HFF-Myc (cell line): Measurements from ENCODE around the gene PSMB8.

Experiments
- DNase-seq: peaks from one replicate; pipeline ENCODE4 v3.0.0-alpha.2; 2011; ENCODE audit warnings: low read depth; ENCODE audit errors: extremely low read depth
- H3K4me3 ChIP-seq: replicated peaks from 2 replicates; pipeline ENCODE4 v1.5.1; 2011; ENCODE audit warnings: low read depth, mild to moderate bottlenecking, control low read depth, low read length
- TF ChIP-seq, protein P1 (sequence below): IDR thresholded peaks from 2 replicates; pipeline ENCODE4 v1.5.1; 2012; ENCODE audit warnings: mild to moderate bottlenecking, low read depth, low read length, control low read depth; ENCODE audit errors: missing control alignments

Gene PSMB8

DNA sequence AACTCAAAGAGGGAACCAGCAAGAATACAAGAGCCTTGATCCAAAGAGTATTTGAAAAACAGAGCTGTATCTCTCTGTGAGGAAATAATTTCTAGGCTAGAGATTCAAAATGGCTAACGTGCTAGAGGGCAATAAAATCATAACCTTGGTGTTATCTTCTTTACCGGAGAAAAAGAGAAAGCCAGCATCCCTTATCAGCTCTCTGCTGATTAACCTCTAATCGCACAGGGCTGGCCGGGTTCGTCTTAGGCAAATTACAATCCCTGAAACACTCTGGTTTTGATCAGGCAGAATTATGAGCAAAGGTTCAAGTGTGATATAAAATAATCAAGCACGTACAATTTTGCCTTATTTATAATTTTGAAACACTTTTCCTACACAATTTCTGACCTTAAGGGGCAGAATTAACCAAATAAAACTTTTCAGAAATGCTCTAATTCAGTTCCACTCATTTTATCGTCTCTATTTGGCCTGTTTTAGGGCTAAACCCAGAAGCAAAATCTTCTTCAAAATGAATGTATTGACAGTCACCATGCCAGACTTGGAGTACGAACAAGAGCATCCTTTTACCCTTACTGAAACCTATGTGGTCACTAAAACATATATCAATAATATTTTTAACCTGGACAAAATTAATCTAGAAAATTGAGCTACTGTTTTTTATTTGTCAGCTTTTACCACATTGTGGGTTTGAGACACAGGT lies 23.9 kb upstream of the PSMB8 start:
- TF ChIP-seq, protein P1, sequence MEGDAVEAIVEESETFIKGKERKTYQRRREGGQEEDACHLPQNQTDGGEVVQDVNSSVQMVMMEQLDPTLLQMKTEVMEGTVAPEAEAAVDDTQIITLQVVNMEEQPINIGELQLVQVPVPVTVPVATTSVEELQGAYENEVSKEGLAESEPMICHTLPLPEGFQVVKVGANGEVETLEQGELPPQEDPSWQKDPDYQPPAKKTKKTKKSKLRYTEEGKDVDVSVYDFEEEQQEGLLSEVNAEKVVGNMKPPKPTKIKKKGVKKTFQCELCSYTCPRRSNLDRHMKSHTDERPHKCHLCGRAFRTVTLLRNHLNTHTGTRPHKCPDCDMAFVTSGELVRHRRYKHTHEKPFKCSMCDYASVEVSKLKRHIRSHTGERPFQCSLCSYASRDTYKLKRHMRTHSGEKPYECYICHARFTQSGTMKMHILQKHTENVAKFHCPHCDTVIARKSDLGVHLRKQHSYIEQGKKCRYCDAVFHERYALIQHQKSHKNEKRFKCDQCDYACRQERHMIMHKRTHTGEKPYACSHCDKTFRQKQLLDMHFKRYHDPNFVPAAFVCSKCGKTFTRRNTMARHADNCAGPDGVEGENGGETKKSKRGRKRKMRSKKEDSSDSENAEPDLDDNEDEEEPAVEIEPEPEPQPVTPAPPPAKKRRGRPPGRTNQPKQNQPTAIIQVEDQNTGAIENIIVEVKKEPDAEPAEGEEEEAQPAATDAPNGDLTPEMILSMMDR, result no peak
- no peak for DNase-seq

DNA sequence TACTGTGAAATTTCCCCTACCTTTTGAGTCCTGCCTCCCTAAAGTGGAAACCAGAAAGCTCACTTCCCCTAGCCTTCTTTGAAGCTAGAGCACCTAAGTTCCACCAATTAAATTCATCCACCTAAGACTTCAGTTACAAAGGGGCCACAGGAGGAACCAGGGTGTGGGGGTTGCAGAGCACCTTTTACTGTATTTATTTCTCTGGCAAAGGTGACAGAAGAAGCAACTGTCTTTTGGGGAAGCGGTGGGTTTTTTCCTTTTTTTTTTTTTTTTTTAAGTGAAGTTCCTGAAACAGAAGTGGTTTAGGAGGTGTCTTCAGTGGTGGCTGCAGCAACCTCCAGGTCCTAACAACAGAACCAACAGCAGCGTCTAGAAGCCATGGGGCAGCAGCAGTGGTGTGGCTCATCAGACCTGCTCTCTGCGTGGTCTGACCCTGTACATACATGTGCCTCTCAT lies 23.2 kb upstream of the PSMB8 start:
- TF ChIP-seq, protein P1, result no peak
- H3K4me3 ChIP-seq, result no peak overlapping the region
- no peak for DNase-seq

More for the DNA sequence above, 23.9 kb upstream of the PSMB8 start:
- no peak overlapping the region for H3K4me3 ChIP-seq

DNA sequence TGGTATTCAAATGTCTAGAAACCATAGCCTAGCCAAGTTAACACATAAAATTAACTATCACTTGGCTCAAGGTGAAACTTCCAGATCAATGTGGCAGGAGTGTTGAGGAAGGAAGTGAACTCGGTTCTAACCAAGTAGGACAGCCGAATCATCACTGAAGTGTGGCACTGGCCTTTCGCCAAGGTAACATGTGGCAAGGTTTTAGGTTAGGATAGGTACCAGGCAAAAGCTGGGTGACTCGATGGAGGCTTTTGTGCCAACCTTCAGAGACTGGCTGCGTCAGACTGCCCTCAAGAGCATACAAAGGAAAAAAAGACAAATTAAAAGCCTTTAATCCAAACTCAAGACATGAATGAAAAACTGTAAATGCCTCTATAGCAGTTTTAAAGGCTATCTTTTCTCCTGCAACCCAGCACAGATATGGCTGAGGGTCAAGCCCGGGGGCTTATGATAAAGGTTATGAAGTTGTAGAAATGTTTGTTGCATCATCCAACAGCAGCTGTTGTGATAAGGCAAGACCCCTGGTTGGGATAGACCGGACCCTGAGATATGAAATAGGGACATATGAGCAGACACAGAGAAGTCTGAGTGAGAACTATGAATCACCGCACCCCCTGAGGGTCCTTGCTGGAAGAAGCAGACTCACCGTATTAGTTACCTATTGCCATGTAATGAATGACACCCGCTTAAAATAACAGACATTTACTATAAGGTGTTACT lies 22.0 kb upstream of the PSMB8 start:
- DNase-seq, result no peak
- TF ChIP-seq, protein P1, result no peak
- no peak overlapping the region for H3K4me3 ChIP-seq

DNA sequence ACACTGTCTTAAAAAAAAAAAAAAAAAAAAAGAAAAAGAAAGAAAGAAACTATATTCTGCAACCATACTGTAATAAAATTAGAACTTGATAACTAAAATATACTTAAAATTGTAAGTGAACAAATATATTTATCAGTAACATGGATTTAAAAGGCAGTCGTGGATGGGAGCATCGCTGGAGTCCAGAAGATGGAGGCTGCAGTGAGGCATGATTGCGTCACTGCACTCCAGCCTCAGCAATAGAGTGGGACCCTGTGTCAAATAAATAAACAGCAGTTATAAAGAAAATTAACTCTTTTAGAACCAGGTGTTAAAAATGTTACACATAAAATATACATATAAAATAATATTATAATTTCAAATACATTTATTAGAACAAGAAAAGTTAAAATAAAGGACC lies 18.9 kb upstream of the PSMB8 start:
- H3K4me3 ChIP-seq, result no peak overlapping the region
- TF ChIP-seq, protein P1, result no peak
- no peak for DNase-seq

DNA sequence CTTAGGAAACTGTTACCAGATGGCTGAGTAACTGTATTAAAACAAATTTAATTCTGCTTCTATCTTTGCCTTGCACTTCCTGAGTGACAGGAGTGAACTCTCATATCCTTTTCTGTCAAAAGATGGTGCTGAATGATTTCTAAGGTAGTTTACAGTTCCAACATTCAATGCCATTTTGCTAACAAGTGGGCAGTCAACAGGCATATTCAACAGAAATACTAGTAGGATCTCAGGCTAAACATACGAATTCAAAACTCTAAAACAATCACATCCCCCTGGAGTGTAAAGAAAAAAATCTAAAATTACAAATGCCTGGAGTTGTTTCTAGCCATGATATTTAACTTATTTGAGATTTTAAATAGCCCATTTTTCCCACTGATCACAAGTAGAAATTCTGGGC lies 16.8 kb upstream of the PSMB8 start:
- TF ChIP-seq, protein P1, result no peak
- DNase-seq, result no peak
- no peak overlapping the region for H3K4me3 ChIP-seq

DNA sequence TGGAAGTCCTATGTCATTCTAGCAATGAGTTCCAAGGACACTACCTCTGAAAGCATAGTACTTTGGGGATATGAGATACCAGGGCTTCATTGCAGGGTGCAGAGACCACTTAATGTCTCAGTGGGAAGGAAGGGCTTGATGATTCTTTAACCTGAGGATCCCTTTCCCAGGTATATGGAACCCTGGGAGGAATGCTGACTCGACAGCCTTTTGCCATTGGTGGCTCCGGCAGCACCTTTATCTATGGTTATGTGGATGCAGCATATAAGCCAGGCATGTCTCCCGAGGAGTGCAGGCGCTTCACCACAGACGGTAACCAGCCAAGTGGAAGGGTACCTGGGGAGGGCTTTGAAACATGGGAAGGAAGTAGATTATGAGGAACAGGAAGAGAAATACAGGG lies 14.3 kb upstream of the PSMB8 start:
- no peak for DNase-seq
- TF ChIP-seq, protein P1, result no peak
- H3K4me3 ChIP-seq, result no peak overlapping the region
